SK-MEL-5 (cell line): ENCODE results near the gene SMARCD2. TPM values are rescaled to one million over a fixed set of nuclear protein-coding genes. Genes with fewer than 3 reads are reported as not detected.

ENCODE experiments used
- DNase-seq: peaks from one replicate; pipeline ENCODE4 v3.0.0-alpha.2; 2016; ENCODE audit warnings: low read depth, low spot score
- in situ Hi-C: cut with HindIII; loops from 2 replicates; pipeline ENCODE4 v1.10.0; 2016; ENCODE audit warnings: low sequenced_read_pairs, high pct_unique_total_duplicates, low pct_unique_long_range_greater_than_20kb
- small RNA-seq, 2 experiments: library from RNA; depleted of rRNA; stranded (forward); fragments of <200 nt; gene quantifications; one replicate each; pipeline ENCODE3, GENCODE V24; 2014
- total RNA-seq: library from RNA; depleted of rRNA; stranded (reverse); fragments of >200 nt; shearing (Covaris generic); gene quantifications from 2 replicates; pipeline ENCODE4 v1.2.3, GENCODE V29; 2014; rRNA removed

Gene SMARCD2
- total RNA-seq, 1 experiment from 2014 or later = 160 TPM

- DNase-seq = peak; percentile 24
- in situ Hi-C loops = no loop called here
Measured at GRCh38 chr17:63786117-63786516, 56.4 kb downstream of the SMARCD2 start.

- in situ Hi-C loops = no loop called here
- peak; percentile 95 for DNase-seq
Measured at GRCh38 chr17:63785556-63785955, 56.9 kb downstream of the SMARCD2 start.

DNA sequence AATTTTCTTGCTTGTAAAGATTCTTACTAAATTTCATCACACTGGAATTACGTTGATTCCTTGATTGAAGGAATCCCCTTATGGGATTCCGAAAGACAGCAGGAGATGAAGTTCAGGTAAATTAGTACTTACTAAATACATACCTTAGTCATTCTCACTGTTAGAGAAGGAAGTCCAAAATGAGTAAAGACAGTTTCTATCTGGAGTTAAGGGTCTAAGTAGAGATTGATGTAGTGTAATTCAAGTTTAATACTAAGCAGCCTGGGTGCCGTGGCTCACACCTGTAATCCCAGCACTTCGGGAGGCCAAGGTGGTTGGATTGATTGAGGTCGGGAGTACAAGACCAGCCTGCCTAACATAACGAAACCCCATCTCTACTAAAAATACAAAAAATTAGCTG, 59.0 kb downstream of the SMARCD2 start:
- no peak for DNase-seq
- in situ Hi-C loops = no loop called here

Small RNA genes lying within 50 kb of the gene (small RNA-seq; reads per million reads assigned to genes)
- 0 reads per million in 2 experiments for gene AC040958.1

Other genes starting within 250 kb of the SMARCD2 start
- gene TACO1, start 241.8 kb downstream of the SMARCD2 start, total RNA-seq = 22.3 and 25.9 TPM in 2 replicates
- gene MAP3K3, start 220.3 kb downstream of the SMARCD2 start, total RNA-seq = 13.1 and 14.8 TPM in 2 replicates
- gene LIMD2, start 142.6 kb downstream of the SMARCD2 start, total RNA-seq = 12.0 and 18.6 TPM in 2 replicates
- 11.9 and 14.6 TPM in 2 replicates for gene STRADA, start 100.9 kb downstream of the SMARCD2 start, total RNA-seq
- gene CCDC47, start 69.1 kb downstream of the SMARCD2 start, total RNA-seq = 105 and 109 TPM in 2 replicates
- 56.8 and 60.2 TPM in 2 replicates for gene DDX42, start 68.5 kb downstream of the SMARCD2 start, total RNA-seq
- 21.8 and 30.8 TPM in 2 replicates for gene PSMC5, start 15.3 kb downstream of the SMARCD2 start, total RNA-seq
- gene FTSJ3, start 15.0 kb downstream of the SMARCD2 start, total RNA-seq = 42.4 and 51.6 TPM in 2 replicates
- gene CSH2, start 31.0 kb upstream of the SMARCD2 start, total RNA-seq = not detected in 2 replicates
- gene GH2, start 39.3 kb upstream of the SMARCD2 start, total RNA-seq = not detected in 2 replicates
- gene CSH1, start 53.9 kb upstream of the SMARCD2 start, total RNA-seq = not detected in 2 replicates
- gene CSHL1, start 68.6 kb upstream of the SMARCD2 start, total RNA-seq = not detected in 2 replicates
- gene GH1, start 76.2 kb upstream of the SMARCD2 start, total RNA-seq = not detected in 2 replicates
- gene CD79B, start 89.6 kb upstream of the SMARCD2 start, total RNA-seq = 2.2 and 3.1 TPM in 2 replicates
- not detected in 2 replicates for gene SCN4A, start 130.2 kb upstream of the SMARCD2 start, total RNA-seq
- 0.13 TPM in 1 of 2 replicates, not detected in the other for gene PRR29, start 155.7 kb upstream of the SMARCD2 start, total RNA-seq
- 0.71 TPM in 1 of 2 replicates, not detected in the other for gene ICAM2, start 177.9 kb upstream of the SMARCD2 start, total RNA-seq